GM12872 (cell line): ENCODE results near the gene TMEM170A.

ENCODE experiments used
- CTCF ChIP-seq: IDR thresholded peaks from 3 replicates; pipeline ENCODE4 v1.5.1; 2011; ENCODE audit warnings: low read depth, mild to moderate bottlenecking, low read length, moderate library complexity; ENCODE audit not compliant: insufficient read depth

Gene TMEM170A

GRCh38 chr16:75456971-75457370, 7.5 kb downstream of the TMEM170A start:
- no peak for TF ChIP-seq CTCF

GRCh38 chr16:75455677-75456076, 8.8 kb downstream of the TMEM170A start:
- no peak for TF ChIP-seq CTCF

GRCh38 chr16:75452464-75453190, 11.9 kb downstream of the TMEM170A start:
- TF ChIP-seq CTCF = no peak

- no peak for TF ChIP-seq CTCF
These were observed 18.1 kb downstream of the TMEM170A start for GRCh38 chr16:75446416-75446815.

GRCh38 chr16:75445298-75445697, 19.2 kb downstream of the TMEM170A start:
- no peak for TF ChIP-seq CTCF

- no peak for TF ChIP-seq CTCF
These were observed 21.2 kb downstream of the TMEM170A start for GRCh38 chr16:75443298-75443697.

GRCh38 chr16:75433732-75434413, 30.6 kb downstream of the TMEM170A start:
- no peak for TF ChIP-seq CTCF
